Neural crest cell (in vitro differentiated cells): Measurements from ENCODE around the gene LMO7. TPM values are rescaled to one million over a fixed set of nuclear protein-coding genes. Genes with fewer than 3 reads are reported as not detected.

Source experiments
- DNase-seq: peaks from one replicate; pipeline ENCODE4 v3.0.0; 2021; ENCODE audit warnings: low read depth, mixed read lengths, low spot score
- H3K27ac Mint-ChIP-seq: one replicate; pipeline ENCODE4 v1.8.0; 2021; ENCODE audit warnings: mild to moderate bottlenecking, mixed read lengths; ENCODE audit not compliant: unreplicated experiment
- H3K27me3 Mint-ChIP-seq: 2 replicates; pipeline ENCODE4 v1.8.0; 2021; ENCODE audit warnings: low read depth, mild to moderate bottlenecking, mixed read lengths
- H3K36me3 Mint-ChIP-seq: 2 replicates; pipeline ENCODE4 v1.8.0; 2021; ENCODE audit warnings: low read depth, mild to moderate bottlenecking, mixed read lengths
- H3K4me1 Mint-ChIP-seq: 2 replicates; pipeline ENCODE4 v1.8.0; 2021; ENCODE audit warnings: mixed read lengths
- H3K4me3 Mint-ChIP-seq: one replicate; pipeline ENCODE4 v1.8.0; 2021; ENCODE audit warnings: mild to moderate bottlenecking, mixed read lengths
- H3K9me3 Mint-ChIP-seq: 2 replicates; pipeline ENCODE4 v1.8.0; 2021; ENCODE audit warnings: mixed read lengths
- total RNA-seq: library from RNA; stranded (reverse); gene quantifications from 2 replicates; pipeline ENCODE4 v1.2.1, GENCODE V29; 2021
- TF ChIP-seq, protein P1 (sequence below): fragments of 200-600 bp; sonication (generic); conservative IDR thresholded peaks from 2 replicates; pipeline ENCODE4 v1.5.0; 2021; ENCODE audit warnings: antibody characterized with exemption, mild to moderate bottlenecking

Gene LMO7
- total RNA-seq, 1 donor from 2014 or later: 4.8 TPM

DNA sequence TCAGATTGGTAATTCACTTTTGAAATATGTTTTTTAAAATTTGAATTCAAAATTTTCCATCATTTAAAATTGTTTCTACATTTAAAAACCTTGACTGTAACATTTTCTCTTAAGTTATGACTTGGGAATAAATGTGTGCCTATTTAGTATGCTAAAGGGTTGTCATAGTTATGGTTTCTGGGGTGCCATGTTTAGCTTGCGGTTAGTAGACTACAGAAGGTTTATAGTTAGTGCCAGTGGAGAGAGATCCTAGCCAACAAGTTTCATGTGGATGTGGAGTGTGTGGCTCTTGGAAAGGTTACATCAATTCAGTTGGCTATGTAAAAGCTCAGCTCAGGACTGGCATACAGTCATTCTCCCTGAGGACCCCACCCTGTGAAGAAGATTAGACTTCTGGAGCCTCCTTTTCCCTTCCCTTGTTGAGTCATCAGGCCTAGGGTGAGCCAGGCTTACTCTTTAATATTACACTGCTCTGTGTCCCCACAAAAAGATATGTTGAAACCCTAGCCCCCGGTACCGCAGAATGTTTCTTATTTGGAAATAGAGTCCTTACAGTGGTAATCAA lies 20.4 kb downstream of the LMO7 start:
- no peaks in the 10 kb centered on the region for H3K27me3 Mint-ChIP-seq
- TF ChIP-seq, protein P1, sequence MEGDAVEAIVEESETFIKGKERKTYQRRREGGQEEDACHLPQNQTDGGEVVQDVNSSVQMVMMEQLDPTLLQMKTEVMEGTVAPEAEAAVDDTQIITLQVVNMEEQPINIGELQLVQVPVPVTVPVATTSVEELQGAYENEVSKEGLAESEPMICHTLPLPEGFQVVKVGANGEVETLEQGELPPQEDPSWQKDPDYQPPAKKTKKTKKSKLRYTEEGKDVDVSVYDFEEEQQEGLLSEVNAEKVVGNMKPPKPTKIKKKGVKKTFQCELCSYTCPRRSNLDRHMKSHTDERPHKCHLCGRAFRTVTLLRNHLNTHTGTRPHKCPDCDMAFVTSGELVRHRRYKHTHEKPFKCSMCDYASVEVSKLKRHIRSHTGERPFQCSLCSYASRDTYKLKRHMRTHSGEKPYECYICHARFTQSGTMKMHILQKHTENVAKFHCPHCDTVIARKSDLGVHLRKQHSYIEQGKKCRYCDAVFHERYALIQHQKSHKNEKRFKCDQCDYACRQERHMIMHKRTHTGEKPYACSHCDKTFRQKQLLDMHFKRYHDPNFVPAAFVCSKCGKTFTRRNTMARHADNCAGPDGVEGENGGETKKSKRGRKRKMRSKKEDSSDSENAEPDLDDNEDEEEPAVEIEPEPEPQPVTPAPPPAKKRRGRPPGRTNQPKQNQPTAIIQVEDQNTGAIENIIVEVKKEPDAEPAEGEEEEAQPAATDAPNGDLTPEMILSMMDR: no peak
- H3K4me1 Mint-ChIP-seq: no peaks in the 10 kb centered on the region
- no peaks in the 10 kb centered on the region for H3K9me3 Mint-ChIP-seq
- no peak for DNase-seq
- H3K27ac Mint-ChIP-seq: no peak overlapping the region
- H3K4me3 Mint-ChIP-seq: no peak overlapping the region
- H3K36me3 Mint-ChIP-seq: no peaks in the 10 kb centered on the region

DNA sequence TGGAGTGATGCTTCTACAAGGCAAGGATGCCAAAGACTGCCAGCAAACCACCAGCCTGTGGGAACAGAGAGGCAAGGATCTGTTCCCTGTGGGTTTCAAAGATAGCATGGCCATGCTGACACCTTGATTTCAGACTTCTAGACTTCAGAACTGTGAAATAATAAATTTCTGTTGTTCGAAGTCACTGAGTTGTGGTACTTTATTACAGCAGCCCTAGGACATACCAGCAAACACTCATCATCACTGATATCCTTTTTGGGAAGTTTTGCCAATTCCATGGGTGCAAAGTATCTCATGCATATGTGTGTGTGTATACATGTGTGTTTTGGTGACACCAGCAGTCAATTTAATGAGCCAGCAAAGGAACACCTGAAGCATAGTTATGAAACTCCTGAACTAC lies 21.0 kb downstream of the LMO7 start:
- no peaks in the 10 kb centered on the region for H3K9me3 Mint-ChIP-seq
- H3K27me3 Mint-ChIP-seq: no peaks in the 10 kb centered on the region
- DNase-seq: no peak
- TF ChIP-seq, protein P1: no peak
- no peaks in the 10 kb centered on the region for H3K4me1 Mint-ChIP-seq
- H3K36me3 Mint-ChIP-seq: no peaks in the 10 kb centered on the region
- no peak overlapping the region for H3K27ac Mint-ChIP-seq
- H3K4me3 Mint-ChIP-seq: no peak overlapping the region

DNA sequence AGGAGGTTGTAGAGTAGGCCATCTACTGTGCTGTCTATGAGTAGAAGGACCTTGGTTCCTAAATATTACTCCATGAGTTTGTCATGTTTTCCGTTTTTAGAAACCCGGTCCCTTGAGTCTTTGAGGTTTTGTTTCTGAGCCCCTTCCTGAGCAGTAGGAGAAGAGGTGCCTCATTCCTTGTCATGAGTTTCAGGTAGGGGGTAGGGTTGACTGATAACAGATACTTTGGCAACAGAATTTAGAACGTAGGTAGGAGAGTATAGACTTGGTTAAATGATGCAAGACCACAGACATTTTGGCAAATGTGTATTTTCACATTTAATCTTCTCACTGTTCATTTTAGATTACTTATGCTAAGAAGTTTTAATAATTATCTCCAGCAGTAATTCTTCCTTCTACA lies 24.6 kb downstream of the LMO7 start:
- no peak for DNase-seq
- no peak overlapping the region for H3K27ac Mint-ChIP-seq

DNA sequence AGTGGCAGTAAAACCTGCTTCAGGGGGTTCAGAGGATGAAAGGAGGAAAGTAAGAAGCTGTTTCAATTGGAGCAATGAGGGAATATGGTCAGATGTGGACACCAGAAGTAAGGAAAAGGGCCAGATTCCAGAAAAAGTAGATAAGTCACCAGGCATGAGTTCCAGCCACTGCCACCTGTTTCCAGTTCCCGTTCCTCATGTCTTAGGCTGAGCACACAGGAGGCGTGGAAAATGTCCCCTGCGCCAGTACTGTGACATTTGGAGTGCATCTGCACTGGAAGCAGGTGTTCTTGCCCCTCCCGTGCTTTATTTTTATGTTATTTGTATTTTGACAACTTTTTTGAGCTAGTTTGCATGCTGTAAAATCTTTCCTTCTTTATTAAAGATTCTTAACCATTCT lies 25.3 kb downstream of the LMO7 start:
- Mint-ChIP-seq H3K27me3 (no peaks in the 10 kb centered on the region), H3K36me3 (no peaks in the 10 kb centered on the region), H3K4me1 (no peaks in the 10 kb centered on the region), H3K27ac (no peak overlapping the region), H3K4me3 (no peak overlapping the region), H3K9me3 (no peaks in the 10 kb centered on the region)
- DNase-seq: no peak
- TF ChIP-seq, protein P1: no peak

More for the DNA sequence above, 24.6 kb downstream of the LMO7 start:
- Mint-ChIP-seq H3K4me1 (no peaks in the 10 kb centered on the region), H3K36me3 (no peaks in the 10 kb centered on the region), H3K9me3 (no peaks in the 10 kb centered on the region), H3K27me3 (no peaks in the 10 kb centered on the region), H3K4me3 (no peak overlapping the region)
- TF ChIP-seq, protein P1: no peak

DNA sequence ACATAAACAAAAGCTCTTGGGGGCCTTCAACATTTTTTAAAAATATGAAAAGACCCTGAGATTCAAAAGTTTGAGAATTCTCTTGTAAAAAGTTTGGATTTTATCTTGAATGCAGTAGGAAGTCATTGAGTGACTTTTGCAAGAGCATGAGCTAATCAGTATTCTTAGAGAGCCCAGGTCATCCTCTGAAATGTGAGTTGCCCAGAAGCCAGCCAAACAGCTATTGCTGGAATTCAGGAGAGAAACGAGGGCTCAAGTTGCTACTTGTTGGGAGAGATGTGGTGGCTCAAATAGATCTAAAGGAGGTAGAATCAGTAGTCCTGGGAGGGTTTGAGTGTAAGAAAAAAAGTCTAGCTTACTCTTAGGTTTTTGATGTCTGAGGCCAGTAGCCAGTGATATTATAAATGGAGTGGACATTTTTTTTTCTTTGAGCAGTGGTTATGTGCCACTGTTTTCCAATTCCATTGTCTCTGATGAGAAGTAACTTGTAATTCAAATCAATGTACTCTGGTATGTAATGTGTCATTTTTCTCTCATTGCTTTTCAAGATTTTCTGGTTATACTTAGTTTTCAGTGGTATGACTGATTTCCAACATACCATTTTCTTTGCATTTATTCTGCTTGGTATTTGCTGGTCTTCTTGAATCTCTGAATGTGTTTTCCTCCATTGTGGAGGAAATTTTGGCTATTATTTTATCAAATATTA lies 30.7 kb downstream of the LMO7 start:
- H3K9me3 Mint-ChIP-seq: no peaks in the 10 kb centered on the region
- no peaks in the 10 kb centered on the region for H3K4me1 Mint-ChIP-seq
- H3K27ac Mint-ChIP-seq: no peak overlapping the region
- no peak overlapping the region for H3K4me3 Mint-ChIP-seq
- H3K36me3 Mint-ChIP-seq: no peaks in the 10 kb centered on the region
- DNase-seq: no peak
- no peaks in the 10 kb centered on the region for H3K27me3 Mint-ChIP-seq
- TF ChIP-seq, protein P1: no peak
